ENCODE data around the gene CORIN. TPM values are rescaled to one million over a fixed set of nuclear protein-coding genes. Genes with fewer than 3 reads are reported as not detected.
A peak's percentile ranks its signal among the peaks of the same experiment; 100 is the strongest.

Gene CORIN
- total and polyA plus RNA-seq, 2 of the 13 experiments (the other 11 are each of a cell fraction or from before 2014, with no cell fraction given): 0.84 to 1.2 TPM

- no peak for TF ChIP-seq ATM (IDR thresholded peaks at IDR 0.05; ENCODE audit: borderline replicate concordance)
- no peak for TF ChIP-seq GATAD1 (CRISPR knock-in tag; IDR thresholded peaks at IDR 0.05)
- no peak for TF ChIP-seq BATF2 (CRISPR knock-in tag; IDR thresholded peaks at IDR 0.05)
- TF ChIP-seq BRF2 (CRISPR knock-in tag; IDR thresholded peaks at IDR 0.05): no peak
- no peak for TF ChIP-seq TFDP1 (CRISPR knock-in tag; IDR thresholded peaks at IDR 0.05; ENCODE audit: borderline replicate concordance)
- no peak for TF ChIP-seq ZIK1 (CRISPR knock-in tag; IDR thresholded peaks at IDR 0.05; ENCODE audit: borderline replicate concordance, low read depth)
- TF ChIP-seq NR3C1 (CRISPR knock-in tag; IDR thresholded peaks at IDR 0.05): no peak
- 0 out of 2 replicates have a peak, but pooled peaks have one; percentile 25 for TF ChIP-seq SATB2 (CRISPR knock-in tag; IDR thresholded peaks at IDR 0.05)
- no peak for TF ChIP-seq ZNF75D (CRISPR knock-in tag; IDR thresholded peaks at IDR 0.05; ENCODE audit: borderline replicate concordance)
- 0 out of 2 replicates have a peak, but pooled peaks have one; percentile 33 for TF ChIP-seq ELF3 (CRISPR knock-in tag; IDR thresholded peaks at IDR 0.05)
- peak; percentile 78; the same call in 1 of the 2 replicates for TF ChIP-seq GATA4 (IDR thresholded peaks at IDR 0.05; ENCODE audit: borderline replicate concordance, low read depth)
- no peak for TF ChIP-seq KDM6A (CRISPR knock-in tag; IDR thresholded peaks at IDR 0.05; ENCODE audit: low read depth)
- no peak for TF ChIP-seq NFE2 (CRISPR knock-in tag; IDR thresholded peaks at IDR 0.05)
- TF ChIP-seq ZKSCAN8 (CRISPR knock-in tag; IDR thresholded peaks at IDR 0.05; ENCODE audit: borderline replicate concordance): no peak
- no peak for TF ChIP-seq LRRFIP1 (CRISPR knock-in tag; conservative IDR thresholded peaks at IDR 0.05)
- TF ChIP-seq SYNCRIP (IDR thresholded peaks at IDR 0.05; ENCODE audit: insufficient read depth, low read depth, low read length): no peak
- no peak for TF ChIP-seq ZNF281 (CRISPR knock-in tag; IDR thresholded peaks at IDR 0.05; ENCODE audit: borderline replicate concordance)
- 0 out of 2 replicates have a peak, but pooled peaks have one; percentile 15 for TF ChIP-seq ATF7 (IDR thresholded peaks at IDR 0.05)
- TF ChIP-seq ATF7 (CRISPR knock-in tag; IDR thresholded peaks at IDR 0.05): no peak
- TF ChIP-seq ZNF891 (CRISPR knock-in tag; IDR thresholded peaks at IDR 0.05): no peak
- no peak for TF ChIP-seq MAZ (IDR thresholded peaks at IDR 0.05; ENCODE audit: borderline replicate concordance, low read depth, low read length)
- no peak for TF ChIP-seq MAZ (CRISPR knock-in tag; IDR thresholded peaks at IDR 0.05; ENCODE audit: low read depth)
These were observed 88.0 kb downstream of the CORIN start (continued) for GRCh38 chr4:47749858-47750257.

All from HepG2 (cell line).